Neutrophil (primary cell): ENCODE data around the gene C22orf39.
A peak's percentile ranks its signal among the peaks of the same experiment; 100 is the strongest.
"Not testable (repeated sequence)": the region's sequence is repeated elsewhere in the genome, so short reads cannot be mapped to it uniquely, and the experiment has no call there.

ENCODE experiments used
- H3K27ac ChIP-seq: fragments of 200-600 bp; sonication (generic); 2 replicates; pipeline ENCODE4 v1.5.1; 2016; ENCODE audit warnings: mild to moderate bottlenecking, moderate library complexity
- H3K27me3 ChIP-seq: fragments of 200-600 bp; sonication (generic); 2 replicates; pipeline ENCODE4 v1.6.0; 2016; ENCODE audit warnings: mild to moderate bottlenecking
- H3K36me3 ChIP-seq: fragments of 200-600 bp; sonication (generic); 2 replicates; pipeline ENCODE4 v1.5.1; 2017
- H3K4me1 ChIP-seq, 2 experiments: fragments of 200-600 bp in 1 of 2; sonication (generic) in 1 of 2; 1 replicate in 1 of 2; 2 replicates in 1 of 2; pipeline versions ENCODE4 v1.5.1 to v1.6.1; 2013 to 2016; ENCODE audit warnings: low read depth in 1 of 2, low read length in 1 of 2, mild to moderate bottlenecking in 1 of 2, moderate library complexity in 1 of 2; ENCODE audit not compliant: control insufficient read depth in 1 of 2, insufficient read depth in 1 of 2
- H3K4me3 ChIP-seq, 2 experiments: fragments of 200-600 bp in 1 of 2; sonication (generic) in 1 of 2; 1 replicate in 1 of 2; 2 replicates in 1 of 2; pipeline ENCODE4 v1.5.1; 2013 to 2016; ENCODE audit warnings: low read depth in 1 of 2, low read length in 1 of 2, mild to moderate bottlenecking in 1 of 2, moderate library complexity in 1 of 2
- H3K9me3 ChIP-seq: fragments of 200-600 bp; sonication (generic); 2 replicates; pipeline ENCODE4 v1.5.1; 2016
- CTCF ChIP-seq: fragments of 200-600 bp; sonication (generic); IDR thresholded peaks from 2 replicates; pipeline ENCODE4 v1.5.1; 2016; ENCODE audit warnings: antibody characterized with exemption

Gene C22orf39

GRCh38 chr22:19446603-19447329 is 745 bp downstream of the C22orf39 start:
- no peaks in the 10 kb centered on the region for H3K27me3 ChIP-seq
- peaks cover 19 to 23% of the 10 kb centered on the region in 2 experiments for H3K4me1 ChIP-seq
- H3K27ac ChIP-seq, result peak overlapping the region; percentile 94
- H3K4me3 ChIP-seq, result peak overlapping the region; percentile 74 to 87
- peaks cover 56% of the 10 kb centered on the region for H3K36me3 ChIP-seq
- TF ChIP-seq CTCF, result no peak
- H3K9me3 ChIP-seq, result no peaks in the 10 kb centered on the region

- not testable (repeated sequence) for H3K9me3 ChIP-seq, H3K27me3 ChIP-seq, H3K4me3 ChIP-seq, H3K27ac ChIP-seq
- H3K36me3 ChIP-seq, result peaks cover 45% of the 10 kb centered on the region
- H3K4me1 ChIP-seq, result peaks cover 19 to 23% of the 10 kb centered on the region in 2 experiments
Observed at GRCh38 chr22:19445279-19445982, 2.1 kb downstream of the C22orf39 start.

- Histone ChIP-seq H3K27ac (no peak overlapping the region), H3K9me3 (no peaks in the 10 kb centered on the region), H3K36me3 (peaks cover 30% of the 10 kb centered on the region), H3K4me1 (peaks cover 19 to 23% of the 10 kb centered on the region in 2 experiments), H3K27me3 (no peaks in the 10 kb centered on the region), H3K4me3 (no peak overlapping the region)
- no peak for TF ChIP-seq CTCF
Observed at GRCh38 chr22:19443544-19444211, 3.8 kb downstream of the C22orf39 start.

GRCh38 chr22:19442166-19442565 is 5.3 kb downstream of the C22orf39 start:
- H3K9me3 ChIP-seq, result no peaks in the 10 kb centered on the region
- H3K36me3 ChIP-seq, result peaks cover 30% of the 10 kb centered on the region
- TF ChIP-seq CTCF, result no peak

GRCh38 chr22:19440411-19441195 is 6.9 kb downstream of the C22orf39 start:
- Histone ChIP-seq H3K4me3 (no peak overlapping the region), H3K9me3 (no peaks in the 10 kb centered on the region), H3K36me3 (peaks cover 33% of the 10 kb centered on the region), H3K27me3 (no peaks in the 10 kb centered on the region), H3K27ac (no peak overlapping the region), H3K4me1 (no peaks in the 10 kb centered on the region)
- TF ChIP-seq CTCF, result no peak

More at GRCh38 chr22:19442166-19442565, 5.3 kb downstream of the C22orf39 start:
- Histone ChIP-seq H3K27ac (no peak overlapping the region), H3K4me3 (no peak overlapping the region), H3K4me1 (peaks cover 13% of the 10 kb centered on the region in 2 experiments), H3K27me3 (no peaks in the 10 kb centered on the region)
